ENCODE data around the gene SHROOM1.

DNA sequence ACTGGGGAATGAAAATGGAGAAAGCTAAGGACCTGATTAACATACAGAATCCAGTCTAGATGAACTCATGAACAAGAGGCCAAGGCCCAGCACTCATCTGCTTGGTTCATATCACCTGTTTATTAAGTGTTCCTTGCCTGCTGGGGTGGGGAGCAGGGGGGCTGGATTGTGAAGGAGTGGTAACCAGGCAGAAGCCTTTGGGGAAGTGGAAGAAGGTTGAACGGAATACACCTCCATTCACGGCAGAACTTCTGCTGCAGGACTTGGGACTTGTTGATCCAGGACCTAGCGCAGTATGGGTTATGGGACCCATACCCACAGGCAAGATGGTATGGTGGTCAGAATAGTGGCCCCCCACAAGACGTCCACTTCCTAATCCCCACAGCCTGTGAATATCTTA lies 44.6 kb downstream of the SHROOM1 start:
- TF ChIP-seq, protein P1, sequence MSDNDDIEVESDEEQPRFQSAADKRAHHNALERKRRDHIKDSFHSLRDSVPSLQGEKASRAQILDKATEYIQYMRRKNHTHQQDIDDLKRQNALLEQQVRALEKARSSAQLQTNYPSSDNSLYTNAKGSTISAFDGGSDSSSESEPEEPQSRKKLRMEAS (IDR thresholded peaks at IDR 0.05; ENCODE audit: low read depth, low read length), result no peak
- TF ChIP-seq POLR2A (IDR thresholded peaks at IDR 0.05; ENCODE audit: extremely low read depth, insufficient read length), result no peak
- TF ChIP-seq, protein P2, sequence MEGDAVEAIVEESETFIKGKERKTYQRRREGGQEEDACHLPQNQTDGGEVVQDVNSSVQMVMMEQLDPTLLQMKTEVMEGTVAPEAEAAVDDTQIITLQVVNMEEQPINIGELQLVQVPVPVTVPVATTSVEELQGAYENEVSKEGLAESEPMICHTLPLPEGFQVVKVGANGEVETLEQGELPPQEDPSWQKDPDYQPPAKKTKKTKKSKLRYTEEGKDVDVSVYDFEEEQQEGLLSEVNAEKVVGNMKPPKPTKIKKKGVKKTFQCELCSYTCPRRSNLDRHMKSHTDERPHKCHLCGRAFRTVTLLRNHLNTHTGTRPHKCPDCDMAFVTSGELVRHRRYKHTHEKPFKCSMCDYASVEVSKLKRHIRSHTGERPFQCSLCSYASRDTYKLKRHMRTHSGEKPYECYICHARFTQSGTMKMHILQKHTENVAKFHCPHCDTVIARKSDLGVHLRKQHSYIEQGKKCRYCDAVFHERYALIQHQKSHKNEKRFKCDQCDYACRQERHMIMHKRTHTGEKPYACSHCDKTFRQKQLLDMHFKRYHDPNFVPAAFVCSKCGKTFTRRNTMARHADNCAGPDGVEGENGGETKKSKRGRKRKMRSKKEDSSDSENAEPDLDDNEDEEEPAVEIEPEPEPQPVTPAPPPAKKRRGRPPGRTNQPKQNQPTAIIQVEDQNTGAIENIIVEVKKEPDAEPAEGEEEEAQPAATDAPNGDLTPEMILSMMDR (IDR thresholded peaks at IDR 0.05; ENCODE audit: low read depth, low read length), result no peak
